Activated T-helper 9 cell treated with anti-CD3 and anti-CD28 coated beads, Interleukin-2, amount 50 U/mL, for 16 hours (primary cell): ENCODE data around the gene P2RX1.
"Not testable (repeated sequence)": the region's sequence is repeated elsewhere in the genome, so short reads cannot be mapped to it uniquely, and the experiment has no call there.

Experiments
- DNase-seq: peaks from one replicate; pipeline ENCODE4 v3.0.0-alpha.2; 2020; ENCODE audit warnings: low read depth

Gene P2RX1

GRCh38 chr17:3951420-3951819 lies 35.2 kb upstream of the P2RX1 start:
- no peak for DNase-seq

GRCh38 chr17:3951003-3951402 lies 34.7 kb upstream of the P2RX1 start:
- no peak for DNase-seq

- DNase-seq, result no peak
These were observed 34.3 kb upstream of the P2RX1 start for GRCh38 chr17:3950584-3950983.

- DNase-seq, result no peak
These were observed 33.2 kb upstream of the P2RX1 start for GRCh38 chr17:3949418-3949817.

- DNase-seq, result not testable (repeated sequence)
These were observed 32.3 kb upstream of the P2RX1 start for GRCh38 chr17:3948551-3948950.

- DNase-seq, result no peak
These were observed 31.1 kb upstream of the P2RX1 start for GRCh38 chr17:3947318-3947810.

GRCh38 chr17:3946711-3947235 lies 30.5 kb upstream of the P2RX1 start:
- no peak for DNase-seq

GRCh38 chr17:3944485-3945388 lies 28.5 kb upstream of the P2RX1 start:
- DNase-seq, result peak; percentile 19

- no peak for DNase-seq
These were observed 27.1 kb upstream of the P2RX1 start for GRCh38 chr17:3943240-3943891.

- no peak for DNase-seq
These were observed 24.9 kb upstream of the P2RX1 start for GRCh38 chr17:3940965-3941698.

GRCh38 chr17:3937359-3937758 lies 21.1 kb upstream of the P2RX1 start:
- DNase-seq, result no peak

GRCh38 chr17:3935825-3936355 lies 19.6 kb upstream of the P2RX1 start:
- DNase-seq, result no peak

GRCh38 chr17:3935140-3935542 lies 18.9 kb upstream of the P2RX1 start:
- no peak for DNase-seq

- no peak for DNase-seq
These were observed 13.5 kb upstream of the P2RX1 start for GRCh38 chr17:3929764-3930163.

- DNase-seq, result no peak
These were observed 12.9 kb upstream of the P2RX1 start for GRCh38 chr17:3929181-3929580.

- no peak for DNase-seq
These were observed 12.1 kb upstream of the P2RX1 start for GRCh38 chr17:3928406-3928805.

GRCh38 chr17:3927628-3928340 lies 11.5 kb upstream of the P2RX1 start:
- no peak for DNase-seq

GRCh38 chr17:3926860-3927627 lies 10.8 kb upstream of the P2RX1 start:
- DNase-seq, result no peak

- DNase-seq, result no peak
These were observed 9.6 kb upstream of the P2RX1 start for GRCh38 chr17:3925684-3926485.
